Tibial nerve (tissue), 4 donors: ENCODE data around the gene KCP. TPM values are rescaled to one million over a fixed set of nuclear protein-coding genes. Genes with fewer than 3 reads are reported as not detected.

Source experiments
- DNase-seq, 2 donors: peaks; one replicate each; pipeline ENCODE4 v3.0.0-alpha.2; 2019; ENCODE audit warnings: low spot score in 2 of 2
- H3K27ac ChIP-seq, 4 donors: fragments of 200-600 bp; sonication (generic) in 3 of 4; one replicate each; pipeline ENCODE4 v1.5.1; 2017 to 2019; ENCODE audit warnings: mild to moderate bottlenecking in 1 of 4
- H3K27me3 ChIP-seq, 2 donors: fragments of 200-600 bp; sonication (generic) in 1 of 2; one replicate each; pipeline versions ENCODE4 v1.5.1 to v1.6.0; 2017 to 2019
- H3K36me3 ChIP-seq, 3 donors: fragments of 200-600 bp; sonication (generic); one replicate each; pipeline ENCODE4 v1.5.1; 2018 to 2019
- H3K4me1 ChIP-seq, 4 donors: fragments of 200-600 bp; sonication (generic) in 3 of 4; one replicate each; pipeline ENCODE4 v1.5.1; 2017 to 2019
- H3K4me3 ChIP-seq, 4 donors: fragments of 200-600 bp; sonication (generic) in 3 of 4; one replicate each; pipeline ENCODE4 v1.5.1; 2017 to 2019; ENCODE audit warnings: mild to moderate bottlenecking in 1 of 4, moderate library complexity in 1 of 4
- H3K9me3 ChIP-seq, 4 donors: fragments of 200-600 bp; sonication (generic) in 3 of 4; one replicate each; pipeline ENCODE4 v1.5.1; 2017 to 2019
- CTCF ChIP-seq, 5 experiments: fragments of 200-600 bp in 3 of 5; fragments of 450-650 bp in 2 of 5; sonication (generic) in 3 of 5; IDR thresholded peaks; one replicate each; pipeline ENCODE4 v1.5.1; 2016 to 2019; ENCODE audit warnings: antibody characterized with exemption in 5 of 5, mild to moderate bottlenecking in 3 of 5, moderate library complexity in 2 of 5
- EP300 ChIP-seq, 2 donors: sonication (generic); formaldehyde crosslinking; IDR thresholded peaks; one replicate each; pipeline ENCODE4 v1.6.1; 2017; ENCODE audit warnings: antibody characterized with exemption in 2 of 2, mild to moderate bottlenecking in 1 of 2
- POLR2A ChIP-seq, 2 donors: fragments of 450-650 bp; IDR thresholded peaks; one replicate each; pipeline ENCODE4 v1.6.1; 2017; ENCODE audit warnings: antibody characterized with exemption in 2 of 2, mild to moderate bottlenecking in 2 of 2, moderate library complexity in 2 of 2
- WGBS, 2 donors: methylation state at CpG; one replicate each; pipeline ENCODE4 v1.1.5; 2018; 5-methylcytosine and 5-hydroxymethylcytosine counted together
- total RNA-seq, 4 donors: library from RNA; depleted of rRNA; stranded (reverse); fragments of >200 nt; gene quantifications; one replicate each; pipeline ENCODE4 v1.1.0, GENCODE V29; 2016

Gene KCP
- total RNA-seq, 4 donors from 2014 or later = 0.21 to 0.90 (median 0.40) TPM

- TF ChIP-seq POLR2A (IDR thresholded peaks at IDR 0.05) (no peak), CTCF (IDR thresholded peaks at IDR 0.05) (no peak), EP300 (IDR thresholded peaks at IDR 0.05) (no peak)
- Histone ChIP-seq H3K4me1 (no peaks in the 10 kb centered on the region), H3K36me3 (peaks cover 0 to 70% (median 0%) of the 10 kb centered on the region in 3 donors), H3K27me3 (no peaks in the 10 kb centered on the region), H3K27ac (no peak overlapping the region), H3K4me3 (no peak overlapping the region), H3K9me3 (no peaks in the 10 kb centered on the region)
- 74 to 78% methylated on average over 5 of the region's 5 CpGs for WGBS, 2 donors
- DNase-seq = no peak
Measured at GRCh38 chr7:128845475-128845874, 65.0 kb downstream of the KCP start.

- H3K27me3 ChIP-seq = no peaks in the 10 kb centered on the region
- no peak for TF ChIP-seq EP300 (IDR thresholded peaks at IDR 0.05)
- no peak for TF ChIP-seq CTCF (IDR thresholded peaks at IDR 0.05)
- TF ChIP-seq POLR2A (IDR thresholded peaks at IDR 0.05) = no peak
- peaks cover 0 to 64% (median 0%) of the 10 kb centered on the region in 3 donors for H3K36me3 ChIP-seq
- H3K4me3 ChIP-seq = no peak overlapping the region
- no peaks in the 10 kb centered on the region for H3K9me3 ChIP-seq
- no peaks in the 10 kb centered on the region for H3K4me1 ChIP-seq
- WGBS, 2 donors = 95% methylated on average over 22 to 24 of the region's 25 CpGs
- DNase-seq = no peak
- no peak overlapping the region for H3K27ac ChIP-seq
Measured at GRCh38 chr7:128844777-128845311, 65.7 kb downstream of the KCP start.

GRCh38 chr7:128843938-128844621 is 66.4 kb downstream of the KCP start:
- no peaks in the 10 kb centered on the region for H3K9me3 ChIP-seq
- TF ChIP-seq POLR2A (IDR thresholded peaks at IDR 0.05) = no peak
- TF ChIP-seq EP300 (IDR thresholded peaks at IDR 0.05) = no peak
- no peak for TF ChIP-seq CTCF (IDR thresholded peaks at IDR 0.05)
- no peak for DNase-seq
- no peaks in the 10 kb centered on the region for H3K27me3 ChIP-seq
- peaks cover 0 to 57% (median 0%) of the 10 kb centered on the region in 3 donors for H3K36me3 ChIP-seq
- H3K4me3 ChIP-seq = no peak overlapping the region
- 86 to 95% methylated on average over 7 to 11 of the region's 17 CpGs for WGBS, 2 donors
- H3K4me1 ChIP-seq = no peaks in the 10 kb centered on the region
- no peak overlapping the region for H3K27ac ChIP-seq

DNA sequence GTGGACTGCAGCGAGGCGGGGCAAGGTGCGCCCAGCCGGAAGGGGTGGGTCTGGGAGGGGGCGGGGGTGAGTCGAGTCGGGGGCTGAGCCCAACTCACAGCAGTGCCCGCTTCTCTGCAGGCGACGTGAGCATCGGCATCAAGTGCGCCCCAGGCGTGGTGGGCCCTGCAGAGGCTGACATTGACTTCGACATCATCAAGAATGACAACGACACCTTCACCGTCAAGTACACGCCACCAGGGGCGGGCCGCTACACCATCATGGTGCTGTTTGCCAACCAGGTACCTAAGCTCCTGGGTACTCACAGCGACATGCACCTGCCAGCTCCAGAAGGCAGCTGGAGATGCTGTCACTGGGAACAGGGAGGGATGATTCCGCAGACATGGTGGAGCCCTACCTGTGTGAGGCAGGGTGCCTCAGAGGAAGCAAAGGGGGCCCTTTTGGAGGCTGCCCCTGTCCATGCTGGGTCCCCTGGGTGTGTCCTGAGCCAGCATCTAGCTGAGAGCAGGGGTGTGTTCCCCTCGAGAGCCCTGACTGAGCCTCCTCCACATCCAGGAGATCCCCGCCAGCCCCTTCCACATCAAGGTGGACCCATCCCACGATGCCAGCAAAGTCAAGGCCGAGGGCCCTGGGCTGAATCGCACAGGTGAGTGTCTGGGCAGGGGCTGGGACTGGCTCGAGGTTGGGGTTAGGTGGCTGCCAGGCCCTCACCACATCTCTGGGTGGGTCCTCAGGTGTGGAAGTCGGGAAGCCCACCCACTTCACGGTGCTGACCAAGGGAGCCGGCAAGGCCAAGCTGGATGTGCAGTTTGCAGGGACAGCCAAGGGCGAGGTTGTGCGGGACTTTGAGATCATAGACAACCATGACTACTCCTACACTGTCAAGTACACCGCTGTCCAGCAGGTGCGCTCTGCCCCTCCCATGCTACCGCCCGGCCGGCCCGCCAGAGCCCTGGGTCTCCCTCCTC is 67.6 kb downstream of the KCP start:
- DNase-seq = no peak
- 91 to 94% methylated on average over 32 to 35 of the region's 38 CpGs for WGBS, 2 donors
- Histone ChIP-seq H3K27ac (no peak overlapping the region), H3K4me3 (no peak overlapping the region), H3K9me3 (no peaks in the 10 kb centered on the region), H3K27me3 (no peaks in the 10 kb centered on the region), H3K4me1 (no peaks in the 10 kb centered on the region), H3K36me3 (peaks cover 0 to 59% (median 0%) of the 10 kb centered on the region in 3 donors)
- TF ChIP-seq CTCF (IDR thresholded peaks at IDR 0.05) (no peak), POLR2A (IDR thresholded peaks at IDR 0.05) (no peak), EP300 (IDR thresholded peaks at IDR 0.05) (no peak)
